HG02840 (cell line): Measurements from ENCODE around the gene CPT1B.
"Not testable (repeated sequence)": the region's sequence is repeated elsewhere in the genome, so short reads cannot be mapped to it uniquely, and the experiment has no call there.

Source experiments
- ATAC-seq: cut with Tn5 transposase; IDR thresholded peaks from one replicate; pipeline ENCODE4 v1.9.1; 2021; ENCODE audit warnings: mild to moderate bottlenecking, moderate library complexity, moderate number of reproducible peaks; ENCODE audit not compliant: unreplicated experiment, low FRiP score

CPT1B gene

GRCh38 chr22:50548040-50548920 lies 29.9 kb downstream of the CPT1B start:
- no peak for ATAC-seq

- no peak for ATAC-seq
Measured at GRCh38 chr22:50547263-50547985, 30.8 kb downstream of the CPT1B start.

- no peak for ATAC-seq
Measured at GRCh38 chr22:50546326-50547262, 31.6 kb downstream of the CPT1B start.

- ATAC-seq: no peak
Measured at GRCh38 chr22:50545522-50546325, 32.5 kb downstream of the CPT1B start, which contains the start of gene KLHDC7B. Gene KLHDC7B, plus strand, starts transcription at chr22:50545899. Its CDS starts 345 bp downstream, at chr22:50546244.

GRCh38 chr22:50544746-50545253 lies 33.4 kb downstream of the CPT1B start:
- ATAC-seq: no peak

- ATAC-seq: no peak
Measured at GRCh38 chr22:50544078-50544745, 34.0 kb downstream of the CPT1B start.

GRCh38 chr22:50542416-50542927 lies 35.8 kb downstream of the CPT1B start:
- no peak for ATAC-seq

GRCh38 chr22:50541667-50542026 lies 36.6 kb downstream of the CPT1B start:
- not testable (repeated sequence) for ATAC-seq

- ATAC-seq: no peak
Measured at GRCh38 chr22:50540381-50540780, 37.8 kb downstream of the CPT1B start.

GRCh38 chr22:50537765-50538164 lies 40.5 kb downstream of the CPT1B start:
- no peak for ATAC-seq

- ATAC-seq: no peak
Measured at GRCh38 chr22:50536226-50536625, 42.0 kb downstream of the CPT1B start.

- no peak for ATAC-seq
Measured at GRCh38 chr22:50535113-50535512, 43.1 kb downstream of the CPT1B start.

GRCh38 chr22:50533856-50534711 lies 44.1 kb downstream of the CPT1B start:
- not testable (repeated sequence) for ATAC-seq

GRCh38 chr22:50532824-50533796 lies 45.1 kb downstream of the CPT1B start:
- ATAC-seq: no peak

- ATAC-seq: no peak
Measured at GRCh38 chr22:50531962-50532674, 46.1 kb downstream of the CPT1B start.

- no peak for ATAC-seq
Measured at GRCh38 chr22:50531546-50531961, 46.7 kb downstream of the CPT1B start.
